Measurements from ENCODE around the gene C1QTNF4. TPM values are rescaled to one million over a fixed set of nuclear protein-coding genes. Genes with fewer than 3 reads are reported as not detected.
"Not testable (repeated sequence)": the region's sequence is repeated elsewhere in the genome, so short reads cannot be mapped to it uniquely, and the experiment has no call there.

C1QTNF4 gene
- total RNA-seq, 1 donor from 2014 or later: 0.20 TPM

- Mint-ChIP-seq H3K27me3 (ENCODE audit: low read depth, unreplicated experiment) (no peaks in the 10 kb centered on the region), H3K9me3 (ENCODE audit: unreplicated experiment) (no peaks in the 10 kb centered on the region), H3K4me1 (ENCODE audit: low read depth, unreplicated experiment) (no peaks in the 10 kb centered on the region), H3K36me3 (ENCODE audit: low read depth, unreplicated experiment) (no peaks in the 10 kb centered on the region), H3K27ac (ENCODE audit: unreplicated experiment) (no peak overlapping the region), H3K4me3 (ENCODE audit: unreplicated experiment) (no peak overlapping the region)
- H3K9ac ChIP-seq (ENCODE audit: low read length): no peak overlapping the region
- no peak for FAIRE-seq
- no peak overlapping the region for H2AFZ ChIP-seq (ENCODE audit: low read depth, low read length)
- H3K9me3 ChIP-seq (ENCODE audit: insufficient read depth, low read depth, low read length): no peaks in the 10 kb centered on the region
- no peaks in the 10 kb centered on the region for H3K27me3 ChIP-seq (ENCODE audit: insufficient read depth, low read length)
- H3K36me3 ChIP-seq (ENCODE audit: insufficient read depth, low read length): no peaks in the 10 kb centered on the region
- TF ChIP-seq EZH2 (IDR thresholded peaks at IDR 0.05; ENCODE audit: insufficient read depth, low read length) (no peak), CTCF (IDR thresholded peaks at IDR 0.05; ENCODE audit: insufficient read depth, low read depth, low read length) (no peak)
- no peak overlapping the region for H3K4me3 ChIP-seq (ENCODE audit: insufficient read depth, low read depth, low read length)
- no peaks in the 10 kb centered on the region for H4K20me1 ChIP-seq (ENCODE audit: insufficient read depth, low read length)
- no peaks in the 10 kb centered on the region for H3K4me1 ChIP-seq (ENCODE audit: insufficient read depth, low read length)
- H3K79me2 ChIP-seq (ENCODE audit: insufficient read depth, low read length): no peaks in the 10 kb centered on the region
- DNase-seq (ENCODE audit: low read depth): no peak
- no peak overlapping the region for H3K4me2 ChIP-seq (ENCODE audit: low read length)
- H3K27ac ChIP-seq (ENCODE audit: low read depth, low read length): no peak overlapping the region
Observed at GRCh38 chr11:47558695-47559094, 35.5 kb downstream of the C1QTNF4 start.

GRCh38 chr11:47557004-47557403, 37.2 kb downstream of the C1QTNF4 start:
- not testable (repeated sequence) for DNase-seq (ENCODE audit: low read depth); H3K27me3 ChIP-seq (ENCODE audit: insufficient read depth, low read length); H4K20me1 ChIP-seq (ENCODE audit: insufficient read depth, low read length); H3K9me3 ChIP-seq (ENCODE audit: insufficient read depth, low read depth, low read length); H2AFZ ChIP-seq (ENCODE audit: low read depth, low read length); H3K4me1 Mint-ChIP-seq (ENCODE audit: low read depth, unreplicated experiment); H3K4me2 ChIP-seq (ENCODE audit: low read length); H3K36me3 Mint-ChIP-seq (ENCODE audit: low read depth, unreplicated experiment); H3K4me3 ChIP-seq (ENCODE audit: insufficient read depth, low read depth, low read length); H3K9me3 Mint-ChIP-seq (ENCODE audit: unreplicated experiment); H3K27ac ChIP-seq (ENCODE audit: low read depth, low read length); H3K27me3 Mint-ChIP-seq (ENCODE audit: low read depth, unreplicated experiment); H3K4me1 ChIP-seq (ENCODE audit: insufficient read depth, low read length); FAIRE-seq; H3K27ac Mint-ChIP-seq (ENCODE audit: unreplicated experiment); H3K4me3 Mint-ChIP-seq (ENCODE audit: unreplicated experiment); H3K9ac ChIP-seq (ENCODE audit: low read length); H3K36me3 ChIP-seq (ENCODE audit: insufficient read depth, low read length)
- H3K79me2 ChIP-seq (ENCODE audit: insufficient read depth, low read length): peaks cover 12% of the 10 kb centered on the region

- no peaks in the 10 kb centered on the region for H3K36me3 ChIP-seq (ENCODE audit: insufficient read depth, low read length)
- peak overlapping the region; percentile 99 for H2AFZ ChIP-seq (ENCODE audit: low read depth, low read length)
- H3K4me2 ChIP-seq (ENCODE audit: low read length): peak overlapping the region; percentile 97
- TF ChIP-seq EZH2 (IDR thresholded peaks at IDR 0.05; ENCODE audit: insufficient read depth, low read length) (no peak), CTCF (IDR thresholded peaks at IDR 0.05; ENCODE audit: insufficient read depth, low read depth, low read length) (no peak)
- no peaks in the 10 kb centered on the region for H3K27me3 ChIP-seq (ENCODE audit: insufficient read depth, low read length)
- DNase-seq (ENCODE audit: low read depth): no peak
- peaks cover 49% of the 10 kb centered on the region for H3K79me2 ChIP-seq (ENCODE audit: insufficient read depth, low read length)
- H4K20me1 ChIP-seq (ENCODE audit: insufficient read depth, low read length): peaks cover 39% of the 10 kb centered on the region
- peaks cover 5% of the 10 kb centered on the region for H3K36me3 Mint-ChIP-seq (ENCODE audit: low read depth, unreplicated experiment)
- H3K9ac ChIP-seq (ENCODE audit: low read length): peak overlapping the region; percentile 77
- H3K9me3 Mint-ChIP-seq (ENCODE audit: unreplicated experiment): no peaks in the 10 kb centered on the region
- peak overlapping the region; percentile 10 for H3K27ac Mint-ChIP-seq (ENCODE audit: unreplicated experiment)
- H3K9me3 ChIP-seq (ENCODE audit: insufficient read depth, low read depth, low read length): no peaks in the 10 kb centered on the region
- H3K27ac ChIP-seq (ENCODE audit: low read depth, low read length): peak overlapping the region; percentile 47
- peak overlapping the region; percentile 76 for H3K4me3 ChIP-seq (ENCODE audit: insufficient read depth, low read depth, low read length)
- no peak for FAIRE-seq
- peaks cover 6% of the 10 kb centered on the region for H3K4me1 ChIP-seq (ENCODE audit: insufficient read depth, low read length)
- peak overlapping the region; percentile 78 for H3K4me3 Mint-ChIP-seq (ENCODE audit: unreplicated experiment)
- H3K4me1 Mint-ChIP-seq (ENCODE audit: low read depth, unreplicated experiment): peaks cover 13% of the 10 kb centered on the region
- no peaks in the 10 kb centered on the region for H3K27me3 Mint-ChIP-seq (ENCODE audit: low read depth, unreplicated experiment)
Observed at GRCh38 chr11:47553406-47553743, 40.8 kb downstream of the C1QTNF4 start.
